Esophagus squamous epithelium (tissue), 5 donors: Measurements from ENCODE around the gene CEMIP. TPM values are rescaled to one million over a fixed set of nuclear protein-coding genes. Genes with fewer than 3 reads are reported as not detected.

Experiments used
- DNase-seq: peaks from one replicate; lab custom pipeline; 2025; lab: John Stamatoyannopoulos, UW
- H3K27ac ChIP-seq, 4 donors: fragments of 200-600 bp; sonication (generic); one replicate each; pipeline ENCODE4 v1.5.1; 2016 to 2019; ENCODE audit warnings: mild to moderate bottlenecking in 1 of 4
- H3K27me3 ChIP-seq, 4 donors: fragments of 200-600 bp; sonication (generic); 1 replicate in 3 of 4; 2 replicates in 1 of 4; pipeline versions ENCODE4 v1.5.1 to v1.6.0; 2017 to 2021; ENCODE audit warnings: antibody characterized with exemption in 1 of 4
- H3K36me3 ChIP-seq, 3 donors: fragments of 200-600 bp; sonication (generic); one replicate each; pipeline ENCODE4 v1.5.1; 2016 to 2019
- H3K4me1 ChIP-seq, 3 donors: fragments of 200-600 bp; sonication (generic); one replicate each; pipeline ENCODE4 v1.5.1; 2017 to 2019
- H3K4me3 ChIP-seq, 4 donors: fragments of 200-600 bp; sonication (generic); 1 replicate in 3 of 4; 2 replicates in 1 of 4; pipeline ENCODE4 v1.5.1; 2016 to 2019; ENCODE audit warnings: mild to moderate bottlenecking in 2 of 4, moderate library complexity in 1 of 4
- H3K9me3 ChIP-seq, 3 donors: fragments of 200-600 bp; sonication (generic); one replicate each; pipeline ENCODE4 v1.5.1; 2016 to 2019
- CTCF ChIP-seq, 6 experiments: fragments of 450-650 bp in 4 of 6; fragments of 200-600 bp in 2 of 6; sonication (generic) in 2 of 6; IDR thresholded peaks; one replicate each; pipeline ENCODE4 v1.5.1; 2016 to 2019; ENCODE audit warnings: antibody characterized with exemption in 6 of 6, mild to moderate bottlenecking in 4 of 6, moderate library complexity in 4 of 6
- POLR2A ChIP-seq, 4 donors: fragments of 450-650 bp; IDR thresholded peaks; one replicate each; pipeline ENCODE4 v1.6.1; 2017; ENCODE audit warnings: antibody characterized with exemption in 4 of 4, mild to moderate bottlenecking in 4 of 4, moderate library complexity in 3 of 4
- WGBS, 2 donors: methylation state at CpG; one replicate each; pipeline ENCODE4 v1.1.5; 2018; 5-methylcytosine and 5-hydroxymethylcytosine counted together
- intact Hi-C: fragments of 100-400 bp; cut with DNase I; formaldehyde crosslinking; loops from one replicate; pipeline ENCODE4 v1.15.0; 2022
- total RNA-seq, 4 donors: library from RNA; depleted of rRNA; stranded (reverse); fragments of >200 nt; gene quantifications; one replicate each; pipeline ENCODE4 v1.1.0, GENCODE V29; 2016
- donor health status: DM: yes; HTN: yes; CAD: no.

Gene CEMIP
- total RNA-seq, 4 donors from 2014 or later: 2.8 to 13.5 (median 7.6) TPM

DNA sequence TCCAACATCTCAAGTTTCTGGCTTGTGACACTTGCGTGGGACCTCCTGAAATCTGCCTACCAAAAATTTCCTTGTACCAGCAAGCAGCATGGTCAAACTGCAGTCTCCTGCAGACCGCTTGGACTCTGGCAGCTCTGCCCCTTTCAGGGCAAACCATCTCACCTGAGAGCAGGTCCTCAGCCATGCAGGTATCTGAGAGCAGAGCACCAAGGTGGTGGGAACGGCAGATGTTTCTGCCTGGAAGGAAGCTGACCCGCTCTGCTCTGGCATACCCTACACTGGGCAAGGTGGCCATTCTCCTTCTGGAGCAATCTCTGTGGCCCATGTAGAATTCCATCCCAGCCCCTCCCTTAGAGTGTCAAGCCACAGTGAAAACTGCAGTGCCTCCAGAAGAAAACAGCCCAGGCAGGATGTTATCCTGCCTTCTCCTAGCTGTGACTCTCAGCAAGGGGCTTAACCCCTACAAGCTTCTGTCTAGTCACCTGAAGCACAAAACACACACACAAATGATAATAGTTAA, 188.9 kb downstream of the CEMIP start:
- intact Hi-C loops: loop anchor here (10.0 kb wide), 1 partner anchor 183 kb away; no protein-coding TSS in a partner anchor
- Histone ChIP-seq H3K27me3 (no peaks in the 10 kb centered on the region), H3K4me3 (no peak overlapping the region), H3K4me1 (peaks cover 0 to 13% (median 4%) of the 10 kb centered on the region in 3 donors), H3K9me3 (no peaks in the 10 kb centered on the region), H3K27ac (no peak overlapping the region), H3K36me3 (peaks cover 0 to 48% (median 11%) of the 10 kb centered on the region in 3 donors)
- no peak for DNase-seq
- WGBS, 2 donors: 95 to 100% methylated on average over 1 to 3 of the region's 4 CpGs
- TF ChIP-seq CTCF (IDR thresholded peaks at IDR 0.05): no peak
- no peak for TF ChIP-seq POLR2A (IDR thresholded peaks at IDR 0.05)

- Histone ChIP-seq H3K4me1 (peaks cover 0 to 20% (median 4%) of the 10 kb centered on the region in 3 donors), H3K27ac (no peak overlapping the region), H3K27me3 (no peaks in the 10 kb centered on the region), H3K9me3 (no peaks in the 10 kb centered on the region), H3K4me3 (no peak overlapping the region), H3K36me3 (peaks cover 0 to 58% (median 11%) of the 10 kb centered on the region in 3 donors)
- 75 to 77% methylated on average over 6 to 7 of the region's 7 CpGs for WGBS, 2 donors
- intact Hi-C loops: loop anchor here (10.0 kb wide), 1 partner anchor 185 kb away; no protein-coding TSS in a partner anchor
- no peak for TF ChIP-seq CTCF (IDR thresholded peaks at IDR 0.05)
- TF ChIP-seq POLR2A (IDR thresholded peaks at IDR 0.05): no peak
- no peak for DNase-seq
Measured at GRCh38 chr15:80969316-80969715, 190.1 kb downstream of the CEMIP start.

GRCh38 chr15:80970018-80970657, 191.0 kb downstream of the CEMIP start:
- Histone ChIP-seq H3K27ac (no peak overlapping the region), H3K36me3 (peaks cover 0 to 50% (median 11%) of the 10 kb centered on the region in 3 donors), H3K27me3 (no peaks in the 10 kb centered on the region), H3K4me3 (no peak overlapping the region), H3K9me3 (no peaks in the 10 kb centered on the region), H3K4me1 (peaks cover 0 to 20% (median 4%) of the 10 kb centered on the region in 3 donors)
- intact Hi-C loops: loop anchor here (10.0 kb wide), 3 partner anchors 295 to 515 kb away; no protein-coding TSS in a partner anchor
- DNase-seq: no peak
- TF ChIP-seq POLR2A (IDR thresholded peaks at IDR 0.05) (no peak), CTCF (IDR thresholded peaks at IDR 0.05) (peak; percentile 75 to 90 (median 84))
- 39 to 46% methylated on average over 12 of the region's 12 CpGs for WGBS, 2 donors

- TF ChIP-seq CTCF (IDR thresholded peaks at IDR 0.05) (no peak), POLR2A (IDR thresholded peaks at IDR 0.05) (no peak)
- intact Hi-C loops: loop anchor here (10.0 kb wide), 3 partner anchors 294 to 516 kb away; no protein-coding TSS in a partner anchor
- 61 to 64% methylated on average over 3 of the region's 3 CpGs for WGBS, 2 donors
Measured at GRCh38 chr15:80970658-80971057, 191.5 kb downstream of the CEMIP start.

GRCh38 chr15:80971143-80971542, 192.0 kb downstream of the CEMIP start:
- Histone ChIP-seq H3K36me3 (peaks cover 0 to 55% (median 11%) of the 10 kb centered on the region in 3 donors), H3K9me3 (no peaks in the 10 kb centered on the region), H3K4me3 (no peak overlapping the region), H3K27ac (no peak overlapping the region), H3K27me3 (no peaks in the 10 kb centered on the region), H3K4me1 (peaks cover 0 to 20% (median 4%) of the 10 kb centered on the region in 3 donors)
- TF ChIP-seq POLR2A (IDR thresholded peaks at IDR 0.05) (no peak), CTCF (IDR thresholded peaks at IDR 0.05) (no peak)
- 76 to 81% methylated on average over 2 of the region's 2 CpGs for WGBS, 2 donors
- no peak for DNase-seq
- intact Hi-C loops: loop anchor here (10.0 kb wide), 3 partner anchors 294 to 516 kb away; no protein-coding TSS in a partner anchor

More at GRCh38 chr15:80970658-80971057, 191.5 kb downstream of the CEMIP start:
- Histone ChIP-seq H3K4me1 (peaks cover 0 to 20% (median 4%) of the 10 kb centered on the region in 3 donors), H3K9me3 (no peaks in the 10 kb centered on the region), H3K4me3 (no peak overlapping the region), H3K27ac (no peak overlapping the region), H3K36me3 (peaks cover 0 to 50% (median 11%) of the 10 kb centered on the region in 3 donors), H3K27me3 (no peaks in the 10 kb centered on the region)
- DNase-seq: no peak
